Fibroblast of upper back skin (primary cell): Measurements from ENCODE around the gene CNOT10.

Source experiments
- DNase-seq: peaks from one replicate; pipeline ENCODE4 v3.0.0-alpha.2; 2013

The CNOT10 gene

GRCh38 chr3:32819551-32820348 lies 134.8 kb downstream of the CNOT10 start:
- no peak for DNase-seq

- no peak for DNase-seq
Measured at GRCh38 chr3:32820430-32820829, 135.4 kb downstream of the CNOT10 start.

GRCh38 chr3:32820971-32821685 lies 136.1 kb downstream of the CNOT10 start:
- no peak for DNase-seq

- DNase-seq, result no peak
Measured at GRCh38 chr3:32821686-32822296, 136.8 kb downstream of the CNOT10 start.

- no peak for DNase-seq
Measured at GRCh38 chr3:32822609-32823498, 137.9 kb downstream of the CNOT10 start.
